ENCODE measurements around the gene UBE4B. TPM values are rescaled to one million over a fixed set of nuclear protein-coding genes. Genes with fewer than 3 reads are reported as not detected.
"Not testable (repeated sequence)": the region's sequence is repeated elsewhere in the genome, so short reads cannot be mapped to it uniquely, and the experiment has no call there.

Gene UBE4B
- total and polyA plus RNA-seq, 10 donors, result 8.8 to 53.8 (median 40.5) TPM

DNA sequence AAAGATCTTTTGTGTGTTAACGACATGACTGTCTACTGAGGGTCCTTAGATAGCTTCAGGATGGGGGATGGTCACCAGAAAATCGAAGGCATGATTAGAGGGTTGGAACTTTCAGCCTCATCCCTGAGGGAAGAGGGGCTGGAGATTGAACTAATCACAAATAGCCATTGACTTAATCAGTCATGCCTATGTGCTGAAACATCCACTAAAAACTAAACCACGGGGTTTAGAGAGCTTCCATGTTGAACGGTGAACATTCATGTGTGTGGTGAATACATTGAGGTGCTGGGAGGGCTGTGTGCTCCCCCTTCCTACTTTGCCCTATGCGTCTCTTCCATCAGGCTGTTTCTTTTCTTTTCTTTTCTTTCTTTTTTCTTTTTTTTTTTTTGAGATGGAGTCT lies 18.7 kb upstream of the UBE4B start:
- DNase-seq, result no peak
- H3K4me3 ChIP-seq, result no peak overlapping the region
- no peak for TF ChIP-seq POLR2AphosphoS5 (IDR thresholded peaks at IDR 0.05)
- TF ChIP-seq CTCF (IDR thresholded peaks at IDR 0.05 in 8 of 11, conservative IDR thresholded peaks at IDR 0.05 in 3 of 11), result no peak
- TF ChIP-seq POLR2A (IDR thresholded peaks at IDR 0.05), result no peak
- peaks cover 0 to 28% (median 0%) of the 10 kb centered on the region in 6 donors for H3K36me3 ChIP-seq
- no peaks in the 10 kb centered on the region for H3K9me3 ChIP-seq
- H3K27ac ChIP-seq, result no peak overlapping the region
- peaks cover 0 to 20% (median 7%) of the 10 kb centered on the region in 6 donors for H3K4me1 ChIP-seq
- no peaks in the 10 kb centered on the region for H3K27me3 ChIP-seq (replicated peaks in 1 of 7)
- WGBS, 5 donors, result 69 to 93% (median 86%) methylated on average over 5 of the region's 5 CpGs
- intact Hi-C loops (cut with DNase I; ENCODE audit: low total_unique reads), result no loop called here

DNA sequence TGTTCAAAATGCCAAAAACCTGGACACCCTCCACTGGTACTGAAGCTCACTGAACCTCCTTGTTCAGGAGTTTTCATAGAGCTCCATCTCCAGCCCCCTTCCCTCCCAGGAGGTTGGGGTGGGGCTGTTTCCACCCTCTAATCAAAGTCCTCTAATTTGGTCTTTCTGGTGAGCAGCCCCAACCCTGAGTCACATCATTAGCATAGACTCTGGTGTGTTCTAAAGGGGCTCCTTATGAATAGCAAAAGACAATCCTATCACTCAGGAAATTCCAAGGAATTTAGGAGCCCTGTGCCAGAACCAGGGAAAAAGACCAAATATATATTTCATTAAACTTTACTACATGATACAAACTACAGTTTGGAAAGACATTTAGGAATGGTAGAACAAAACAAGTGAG lies 13.2 kb upstream of the UBE4B start:
- Histone ChIP-seq H3K27me3 (replicated peaks in 1 of 7) (no peaks in the 10 kb centered on the region), H3K4me1 (peaks cover 0 to 30% (median 12%) of the 10 kb centered on the region in 6 donors), H3K36me3 (no peaks in the 10 kb centered on the region), H3K9me3 (no peaks in the 10 kb centered on the region), H3K27ac (no peak overlapping the region), H3K4me3 (no peak overlapping the region)
- TF ChIP-seq CTCF (IDR thresholded peaks at IDR 0.05 in 8 of 11, conservative IDR thresholded peaks at IDR 0.05 in 3 of 11) (no peak), POLR2A (IDR thresholded peaks at IDR 0.05) (no peak), POLR2AphosphoS5 (IDR thresholded peaks at IDR 0.05) (no peak)
- no peak for DNase-seq
- intact Hi-C loops (cut with DNase I; ENCODE audit: low total_unique reads), result no loop called here

DNA sequence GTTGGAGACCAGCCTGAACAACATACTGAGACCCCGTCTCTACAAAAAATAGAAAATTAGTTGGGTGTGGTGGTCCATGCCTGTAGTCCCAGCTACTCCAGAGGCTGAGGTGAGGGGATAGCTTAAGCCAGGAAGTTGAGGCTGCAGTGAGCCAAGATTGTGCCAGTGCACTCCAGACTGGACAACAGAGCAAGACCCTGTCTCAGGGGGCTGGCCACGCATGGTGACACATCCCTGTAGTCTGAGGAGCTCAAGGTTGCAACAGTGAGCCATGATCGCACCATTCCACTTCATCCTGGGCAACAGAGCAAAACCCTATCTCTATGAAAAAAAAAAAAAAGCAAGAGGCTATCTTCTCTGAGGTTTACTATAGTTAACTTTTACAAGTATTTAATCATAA lies 12.7 kb upstream of the UBE4B start:
- peaks cover 0 to 29% (median 12%) of the 10 kb centered on the region in 6 donors for H3K4me1 ChIP-seq
- no peaks in the 10 kb centered on the region for H3K9me3 ChIP-seq
- no peak for DNase-seq
- intact Hi-C loops (cut with DNase I; ENCODE audit: low total_unique reads), result no loop called here
- no peak for TF ChIP-seq POLR2AphosphoS5 (IDR thresholded peaks at IDR 0.05)
- no peak for TF ChIP-seq POLR2A (IDR thresholded peaks at IDR 0.05)
- TF ChIP-seq CTCF (IDR thresholded peaks at IDR 0.05 in 8 of 11, conservative IDR thresholded peaks at IDR 0.05 in 3 of 11), result no peak
- H3K27ac ChIP-seq, result peak overlapping the region in 1 of 8 donors; percentile 16
- 86 to 93% (median 91%) methylated on average over 3 of the region's 3 CpGs for WGBS, 5 donors
- no peak overlapping the region for H3K4me3 ChIP-seq
- H3K36me3 ChIP-seq, result no peaks in the 10 kb centered on the region
- H3K27me3 ChIP-seq (replicated peaks in 1 of 7), result no peaks in the 10 kb centered on the region

GRCh38 chr1:10020678-10021077 lies 12.1 kb upstream of the UBE4B start:
- H3K36me3 ChIP-seq; H3K9me3 ChIP-seq; H3K27me3 ChIP-seq (replicated peaks in 1 of 7); DNase-seq; intact Hi-C loops (cut with DNase I; ENCODE audit: low total_unique reads); H3K4me3 ChIP-seq: not testable (repeated sequence)
- H3K27ac ChIP-seq, result peak overlapping the region in 1 of 8 donors; percentile 16
- H3K4me1 ChIP-seq, result peaks cover 0 to 23% (median 9%) of the 10 kb centered on the region in 6 donors
- WGBS, 5 donors, result 80 to 89% (median 84%) methylated on average over 2 of the region's 2 CpGs

GRCh38 chr1:10021992-10022391 lies 10.8 kb upstream of the UBE4B start:
- DNase-seq; H3K36me3 ChIP-seq; H3K27me3 ChIP-seq (replicated peaks in 1 of 7); H3K4me3 ChIP-seq; intact Hi-C loops (cut with DNase I; ENCODE audit: low total_unique reads); H3K9me3 ChIP-seq: not testable (repeated sequence)
- WGBS, 5 donors, result 82 to 94% (median 91%) methylated on average over 4 of the region's 4 CpGs
- Histone ChIP-seq H3K4me1 (peaks cover 0 to 17% (median 5%) of the 10 kb centered on the region in 6 donors), H3K27ac (peak overlapping the region in 4 of 8 donors; percentile 38 to 70 (median 54))

Measured in spleen (tissue), 11 donors.